ENCODE results near the gene TAOK1.
"Not testable (repeated sequence)": the region's sequence is repeated elsewhere in the genome, so short reads cannot be mapped to it uniquely, and the experiment has no call there.

Gene TAOK1

GRCh38 chr17:29449865-29450671, 59.9 kb downstream of the TAOK1 start:
- DNase-seq, result no peak

- DNase-seq, result no peak
Measured at GRCh38 chr17:29451121-29451742, 61.1 kb downstream of the TAOK1 start.

- no peak for DNase-seq
Measured at GRCh38 chr17:29458066-29458465, 67.9 kb downstream of the TAOK1 start.

GRCh38 chr17:29461483-29462206, 71.5 kb downstream of the TAOK1 start:
- no peak for DNase-seq

GRCh38 chr17:29469276-29469675, 79.1 kb downstream of the TAOK1 start:
- DNase-seq, result no peak

- DNase-seq, result not testable (repeated sequence)
Measured at GRCh38 chr17:29473437-29473836, 83.3 kb downstream of the TAOK1 start.

GRCh38 chr17:29474297-29474696, 84.1 kb downstream of the TAOK1 start:
- DNase-seq, result no peak

GRCh38 chr17:29475891-29476290, 85.7 kb downstream of the TAOK1 start:
- DNase-seq, result no peak

GRCh38 chr17:29480249-29480928, 90.2 kb downstream of the TAOK1 start:
- not testable (repeated sequence) for DNase-seq

- no peak for DNase-seq
Measured at GRCh38 chr17:29483503-29483902, 93.3 kb downstream of the TAOK1 start.

GRCh38 chr17:29495011-29495410, 104.8 kb downstream of the TAOK1 start:
- DNase-seq, result no peak

- no peak for DNase-seq
Measured at GRCh38 chr17:29504711-29505110, 114.5 kb downstream of the TAOK1 start.

- no peak for DNase-seq
Measured at GRCh38 chr17:29505836-29506235, 115.7 kb downstream of the TAOK1 start.

- no peak for DNase-seq
Measured at GRCh38 chr17:29510953-29511352, 120.8 kb downstream of the TAOK1 start.

GRCh38 chr17:29514792-29515191, 124.6 kb downstream of the TAOK1 start:
- DNase-seq, result no peak

- DNase-seq, result no peak
Measured at GRCh38 chr17:29518359-29518758, 128.2 kb downstream of the TAOK1 start.

- no peak for DNase-seq
Measured at GRCh38 chr17:29524692-29525091, 134.5 kb downstream of the TAOK1 start.

- DNase-seq, result no peak
Measured at GRCh38 chr17:29526322-29526721, 136.2 kb downstream of the TAOK1 start.

GRCh38 chr17:29533976-29534375, 143.8 kb downstream of the TAOK1 start:
- DNase-seq, result no peak

GRCh38 chr17:29544066-29544465, 153.9 kb downstream of the TAOK1 start:
- no peak for DNase-seq

GRCh38 chr17:29546085-29546484, 155.9 kb downstream of the TAOK1 start:
- no peak for DNase-seq

GRCh38 chr17:29546830-29547229, 156.7 kb downstream of the TAOK1 start:
- no peak for DNase-seq

All from NCI-H1930 (cell line).